ENCODE measurements around the gene GP1BA. TPM values are rescaled to one million over a fixed set of nuclear protein-coding genes. Genes with fewer than 3 reads are reported as not detected.
A peak's percentile ranks its signal among the peaks of the same experiment; 100 is the strongest.
"Not testable (repeated sequence)": the region's sequence is repeated elsewhere in the genome, so short reads cannot be mapped to it uniquely, and the experiment has no call there.

GP1BA gene
- total RNA-seq, 1 donor from 2014 or later: 0.22 TPM

DNA sequence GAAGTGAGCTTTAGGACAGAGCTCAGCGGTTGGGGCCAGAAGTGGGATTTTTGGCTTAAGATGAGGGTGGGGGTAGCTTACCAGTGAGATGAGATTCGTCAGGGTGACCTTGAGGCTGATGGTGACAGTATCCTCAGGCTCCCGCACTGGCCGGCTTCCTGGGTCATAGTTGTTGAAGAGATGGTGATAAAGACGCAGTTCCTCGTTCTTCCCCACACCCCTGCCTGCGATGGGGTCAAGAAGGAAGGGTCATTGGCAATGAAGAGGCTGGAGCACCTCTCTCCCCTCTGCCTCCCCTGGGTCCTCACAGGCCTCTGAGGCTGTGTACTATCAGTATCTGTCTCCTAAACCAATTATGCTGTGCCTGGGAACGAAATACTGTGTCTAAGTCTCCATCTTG is 29.5 kb upstream of the GP1BA start:
- TF ChIP-seq, protein P1, sequence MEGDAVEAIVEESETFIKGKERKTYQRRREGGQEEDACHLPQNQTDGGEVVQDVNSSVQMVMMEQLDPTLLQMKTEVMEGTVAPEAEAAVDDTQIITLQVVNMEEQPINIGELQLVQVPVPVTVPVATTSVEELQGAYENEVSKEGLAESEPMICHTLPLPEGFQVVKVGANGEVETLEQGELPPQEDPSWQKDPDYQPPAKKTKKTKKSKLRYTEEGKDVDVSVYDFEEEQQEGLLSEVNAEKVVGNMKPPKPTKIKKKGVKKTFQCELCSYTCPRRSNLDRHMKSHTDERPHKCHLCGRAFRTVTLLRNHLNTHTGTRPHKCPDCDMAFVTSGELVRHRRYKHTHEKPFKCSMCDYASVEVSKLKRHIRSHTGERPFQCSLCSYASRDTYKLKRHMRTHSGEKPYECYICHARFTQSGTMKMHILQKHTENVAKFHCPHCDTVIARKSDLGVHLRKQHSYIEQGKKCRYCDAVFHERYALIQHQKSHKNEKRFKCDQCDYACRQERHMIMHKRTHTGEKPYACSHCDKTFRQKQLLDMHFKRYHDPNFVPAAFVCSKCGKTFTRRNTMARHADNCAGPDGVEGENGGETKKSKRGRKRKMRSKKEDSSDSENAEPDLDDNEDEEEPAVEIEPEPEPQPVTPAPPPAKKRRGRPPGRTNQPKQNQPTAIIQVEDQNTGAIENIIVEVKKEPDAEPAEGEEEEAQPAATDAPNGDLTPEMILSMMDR (IDR thresholded peaks at IDR 0.05; ENCODE audit: borderline replicate concordance): no peak
- Histone ChIP-seq H3K4me3 (no peak overlapping the region), H3K4me1 (peaks cover 44% of the 10 kb centered on the region), H3K27ac (replicated peaks) (peak overlapping the region; percentile 68), H3K36me3 (no peaks in the 10 kb centered on the region), H3K27me3 (ENCODE audit: low read depth) (peaks cover 39% of the 10 kb centered on the region), H3K9me3 (replicated peaks) (no peaks in the 10 kb centered on the region)
- DNase-seq: no peak
- intact Hi-C loops (cut with micrococcal nuclease): no loop called here

DNA sequence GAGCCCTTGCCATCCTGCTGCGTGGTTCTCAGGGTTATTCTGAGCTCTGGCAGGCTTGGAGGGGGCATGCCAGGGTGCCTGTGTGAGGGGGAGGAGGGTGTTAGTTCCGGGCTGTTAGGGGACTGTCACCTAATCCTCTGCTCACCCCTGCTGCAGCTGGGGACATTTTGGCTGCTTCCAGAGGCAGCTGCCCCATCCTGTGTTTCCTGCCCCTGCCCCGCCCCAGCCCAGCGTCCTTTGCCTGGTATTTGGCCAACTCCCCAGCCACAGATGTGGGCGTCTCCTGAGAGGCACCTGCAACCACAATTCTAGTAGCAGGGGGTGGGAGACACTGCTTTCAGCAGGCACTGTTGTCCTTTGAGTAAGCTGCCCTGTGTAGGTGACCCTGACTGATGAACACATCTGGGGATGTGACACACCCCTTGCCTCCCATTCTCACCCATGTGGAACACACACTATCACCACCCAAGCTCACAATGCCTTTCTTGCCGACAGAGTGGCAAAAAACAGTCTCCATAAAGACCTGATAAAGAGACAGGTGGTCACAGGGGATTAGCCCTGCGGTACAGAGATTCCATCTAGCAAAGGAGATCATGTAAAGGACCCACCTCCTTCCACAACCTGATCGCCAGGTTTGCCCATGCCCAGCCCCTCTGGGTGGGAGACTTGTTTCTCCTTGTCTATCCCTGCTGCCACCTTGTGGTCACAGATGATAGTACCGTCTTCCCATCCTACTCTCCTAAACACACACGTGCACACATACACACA is 28.8 kb upstream of the GP1BA start, which contains the start of gene CHRNE:
TSS of gene CHRNE (minus strand) at position 48 of the 768 bp plus-strand sequence. CDS start at position 13, 35 bp downstream.
- Histone ChIP-seq H3K4me3 (peak within 1 kb of the TSS; percentile 67), H3K27me3 (ENCODE audit: low read depth) (peaks cover 39% of the 10 kb centered on the region), H3K9me3 (replicated peaks) (no peaks in the 10 kb centered on the region), H3K4me1 (peaks cover 47% of the 10 kb centered on the region), H3K36me3 (no peaks in the 10 kb centered on the region), H3K27ac (replicated peaks) (peak within 1 kb of the TSS; percentile 68)
- TF ChIP-seq, protein P1 (IDR thresholded peaks at IDR 0.05; ENCODE audit: borderline replicate concordance): peak; percentile 83
- DNase-seq: peak; percentile 51
- intact Hi-C loops (cut with micrococcal nuclease): no loop called here

DNA sequence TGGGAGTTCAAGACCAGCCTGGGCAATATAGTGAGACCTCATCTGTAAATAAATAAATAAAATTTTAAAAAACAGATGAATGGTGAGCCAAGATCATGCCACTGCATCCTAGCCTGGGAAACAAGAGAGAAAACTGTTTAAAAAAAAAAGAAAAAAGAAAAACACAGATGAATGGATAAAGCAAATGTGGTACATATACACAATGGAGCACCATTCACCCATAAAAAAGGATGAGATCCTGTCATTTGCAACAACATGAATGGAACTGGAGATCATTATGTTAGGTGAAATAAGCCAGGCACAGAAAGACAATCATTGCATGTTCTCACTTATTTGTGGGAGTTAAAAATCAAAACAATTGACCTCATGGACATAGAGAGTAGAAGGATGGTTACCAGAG is 25.4 kb upstream of the GP1BA start:
- H3K36me3 ChIP-seq; DNase-seq; H3K9me3 ChIP-seq (replicated peaks); H3K27ac ChIP-seq (replicated peaks); H3K4me3 ChIP-seq; H3K27me3 ChIP-seq (ENCODE audit: low read depth): not testable (repeated sequence)
- H3K4me1 ChIP-seq: peaks cover 31% of the 10 kb centered on the region
- intact Hi-C loops (cut with micrococcal nuclease): loop anchor here (5.0 kb wide), 1 partner anchor 156 kb away; no protein-coding TSS in a partner anchor

DNA sequence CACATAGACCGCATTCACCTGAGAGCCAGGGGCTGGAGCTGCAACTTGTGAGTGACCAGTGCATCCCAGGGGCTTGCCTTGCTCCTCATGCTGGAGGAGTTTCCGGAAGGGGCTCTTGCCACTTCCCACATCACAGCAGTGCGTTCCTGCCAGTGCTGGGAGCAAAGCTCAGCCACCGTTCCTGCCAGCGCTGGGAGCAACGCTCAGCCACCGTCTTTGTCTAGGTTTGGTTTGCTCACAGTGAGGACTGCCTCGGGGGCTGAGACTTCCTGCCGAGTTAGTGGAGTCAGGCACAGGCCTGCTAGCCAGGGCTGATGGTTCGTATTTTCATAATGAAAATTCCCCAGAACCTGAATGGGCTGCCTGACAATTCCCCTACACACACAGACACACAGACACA is 23.8 kb upstream of the GP1BA start:
- Histone ChIP-seq H3K27me3 (ENCODE audit: low read depth) (peaks cover 4% of the 10 kb centered on the region), H3K36me3 (no peaks in the 10 kb centered on the region), H3K4me3 (no peak overlapping the region), H3K27ac (replicated peaks) (peak overlapping the region; percentile 80), H3K4me1 (peaks cover 19% of the 10 kb centered on the region), H3K9me3 (replicated peaks) (no peaks in the 10 kb centered on the region)
- TF ChIP-seq, protein P1 (IDR thresholded peaks at IDR 0.05; ENCODE audit: borderline replicate concordance): no peak
- intact Hi-C loops (cut with micrococcal nuclease): loop anchor here (5.0 kb wide), 1 partner anchor 154 kb away; no protein-coding TSS in a partner anchor
- DNase-seq: no peak

DNA sequence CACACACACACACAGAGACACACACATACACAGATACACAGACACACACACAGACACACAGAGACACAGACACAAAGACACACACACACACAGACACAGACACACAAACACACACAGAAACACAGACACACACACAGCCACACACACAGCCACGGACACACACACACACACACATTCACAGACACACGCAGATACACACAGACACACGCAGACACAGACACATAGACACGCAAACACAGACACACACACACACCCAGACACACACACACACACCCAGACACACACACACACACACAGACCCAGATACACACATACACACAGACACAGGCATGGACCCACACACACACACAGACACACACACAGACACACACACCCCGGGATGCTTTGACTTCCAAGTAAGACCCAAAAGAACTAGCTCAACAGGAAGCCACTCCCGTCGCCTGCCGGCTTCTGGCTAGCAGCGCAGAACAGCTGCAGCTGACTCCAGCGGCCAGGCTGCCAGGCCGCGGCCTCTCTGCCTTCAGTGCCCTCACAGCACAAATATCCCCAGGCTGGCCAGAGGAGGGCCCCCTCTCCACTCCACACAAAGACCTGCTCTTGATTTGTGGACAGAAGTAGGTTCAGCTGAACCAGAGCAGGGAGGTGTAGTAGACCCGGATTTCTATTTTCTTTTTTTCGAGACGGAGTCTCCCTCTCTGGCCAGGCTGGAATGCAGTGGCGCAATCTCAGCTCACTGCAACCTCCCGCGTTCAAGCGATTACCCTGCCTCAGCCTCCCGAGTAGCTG is 23.2 kb upstream of the GP1BA start:
- Histone ChIP-seq H3K4me3 (peak overlapping the region; percentile 19), H3K9me3 (replicated peaks) (no peaks in the 10 kb centered on the region), H3K27ac (replicated peaks) (peak overlapping the region; percentile 80), H3K36me3 (no peaks in the 10 kb centered on the region), H3K27me3 (ENCODE audit: low read depth) (peaks cover 4% of the 10 kb centered on the region), H3K4me1 (peaks cover 15% of the 10 kb centered on the region)
- TF ChIP-seq, protein P1 (IDR thresholded peaks at IDR 0.05; ENCODE audit: borderline replicate concordance): peak; percentile 92
- intact Hi-C loops (cut with micrococcal nuclease): loop anchor here (5.0 kb wide), 1 partner anchor 153 kb away; no protein-coding TSS in a partner anchor
- peak; percentile 92 for DNase-seq

Data from left ventricle myocardium inferior (tissue), 1 donor.